Airway epithelial cell (primary cell): ENCODE data around the gene EPN3. TPM values are rescaled to one million over a fixed set of nuclear protein-coding genes. Genes with fewer than 3 reads are reported as not detected.

Experiments
- total RNA-seq: library from RNA; depleted of rRNA; stranded (reverse); fragments of >200 nt; gene quantifications from 2 replicates; pipeline ENCODE4 v1.2.3, GENCODE V29; 2015

Gene EPN3
- 30.8 and 61.9 TPM in 2 replicates for total RNA-seq

GRCh38 chr17:50532452-50533024 is at the start of gene EPN3:
Gene EPN3 (plus strand): TSS chr17:50532735. CDS start chr17:50536557, 3,822 bp downstream.

GRCh38 chr17:50507871-50508572 is 24.5 kb upstream of the EPN3 start, which contains the start of gene MYCBPAP:
Gene MYCBPAP (plus strand): TSS chr17:50508439. CDS start chr17:50508675, 236 bp downstream.

GRCh38 chr17:50547035-50547735 is 14.7 kb downstream of the EPN3 start, which contains the start of gene SPATA20:
Gene SPATA20 (plus strand): TSS chr17:50547174. CDS start chr17:50547209, 35 bp downstream.

GRCh38 chr17:50560185-50560824 is 27.8 kb downstream of the EPN3 start, which contains the start of gene CACNA1G:
Gene CACNA1G (plus strand): TSS chr17:50560715. CDS start chr17:50561460, 745 bp downstream.

Other genes starting within 250 kb of the EPN3 start
- gene XYLT2, start 186.6 kb upstream of the EPN3 start, total RNA-seq = 43.9 and 59.2 TPM in 2 replicates
- 90.5 and 97.3 TPM in 2 replicates for gene MRPL27, start 159.6 kb upstream of the EPN3 start, total RNA-seq
- 4.9 and 5.6 TPM in 2 replicates for gene EME1, start 159.5 kb upstream of the EPN3 start, total RNA-seq
- gene LRRC59, start 135.2 kb upstream of the EPN3 start, total RNA-seq = 161 and 163 TPM in 2 replicates
- gene ACSF2, start 106.5 kb upstream of the EPN3 start, total RNA-seq = 23.7 and 46.3 TPM in 2 replicates
- not detected in 2 replicates for gene CHAD, start 63.9 kb upstream of the EPN3 start, total RNA-seq
- gene RSAD1, start 53.9 kb upstream of the EPN3 start, total RNA-seq = 12.8 and 15.0 TPM in 2 replicates
- gene MYCBPAP, start 24.3 kb upstream of the EPN3 start, total RNA-seq = 0.60 TPM in 1 of 2 replicates, not detected in the other
- 34.8 and 35.6 TPM in 2 replicates for gene SPATA20, start 14.4 kb downstream of the EPN3 start, total RNA-seq
- gene CACNA1G, start 28.0 kb downstream of the EPN3 start, total RNA-seq = 0.05 TPM in 1 of 2 replicates, not detected in the other
- 13.3 and 13.7 TPM in 2 replicates for gene ABCC3, start 102.1 kb downstream of the EPN3 start, total RNA-seq
- gene ANKRD40, start 175.2 kb downstream of the EPN3 start, total RNA-seq = 18.7 and 19.9 TPM in 2 replicates
- 22.3 and 26.0 TPM in 2 replicates for gene LUC7L3, start 186.9 kb downstream of the EPN3 start, total RNA-seq
- not detected in 2 replicates for gene ANKRD40CL, start 234.8 kb downstream of the EPN3 start, total RNA-seq